ENCODE data around the gene CHI3L1.

The CHI3L1 gene

GRCh38 chr1:203181586-203182386, 4.7 kb downstream of the CHI3L1 start:
- no peak for DNase-seq (ENCODE audit: extremely low read depth in 1 of 2, low read depth in 1 of 2)

GRCh38 chr1:203180611-203181330, 5.7 kb downstream of the CHI3L1 start:
- DNase-seq (ENCODE audit: extremely low read depth in 1 of 2, low read depth in 1 of 2), result no peak

GRCh38 chr1:203179667-203180005, 6.9 kb downstream of the CHI3L1 start:
- no peak for DNase-seq (ENCODE audit: extremely low read depth in 1 of 2, low read depth in 1 of 2)

- no peak for DNase-seq (ENCODE audit: extremely low read depth in 1 of 2, low read depth in 1 of 2)
Measured at GRCh38 chr1:203178821-203179666, 7.5 kb downstream of the CHI3L1 start.

GRCh38 chr1:203178083-203178482, 8.4 kb downstream of the CHI3L1 start:
- no peak for DNase-seq (ENCODE audit: extremely low read depth in 1 of 2, low read depth in 1 of 2)

GRCh38 chr1:203177470-203178039, 8.9 kb downstream of the CHI3L1 start:
- DNase-seq (ENCODE audit: extremely low read depth in 1 of 2, low read depth in 1 of 2), result no peak

- no peak for DNase-seq (ENCODE audit: extremely low read depth in 1 of 2, low read depth in 1 of 2)
Measured at GRCh38 chr1:203177036-203177405, 9.5 kb downstream of the CHI3L1 start.

- DNase-seq (ENCODE audit: extremely low read depth in 1 of 2, low read depth in 1 of 2), result no peak
Measured at GRCh38 chr1:203176273-203177035, 10.1 kb downstream of the CHI3L1 start.

GRCh38 chr1:203175827-203176241, 10.7 kb downstream of the CHI3L1 start:
- DNase-seq (ENCODE audit: extremely low read depth in 1 of 2, low read depth in 1 of 2), result no peak

GRCh38 chr1:203175237-203175826, 11.2 kb downstream of the CHI3L1 start, which contains the start of gene MYBPH:
Gene MYBPH, minus strand, starts transcription at chr1:203175826. Its CDS starts 71 bp downstream, at chr1:203175755.
- no peak for DNase-seq (ENCODE audit: extremely low read depth in 1 of 2, low read depth in 1 of 2)

- DNase-seq (ENCODE audit: extremely low read depth in 1 of 2, low read depth in 1 of 2), result no peak
Measured at GRCh38 chr1:203174324-203174985, 12.0 kb downstream of the CHI3L1 start.

GRCh38 chr1:203173566-203173965, 12.9 kb downstream of the CHI3L1 start:
- no peak for DNase-seq (ENCODE audit: extremely low read depth in 1 of 2, low read depth in 1 of 2)

GRCh38 chr1:203173011-203173555, 13.4 kb downstream of the CHI3L1 start:
- no peak for DNase-seq (ENCODE audit: extremely low read depth in 1 of 2, low read depth in 1 of 2)

- DNase-seq (ENCODE audit: extremely low read depth in 1 of 2, low read depth in 1 of 2), result peak in 1 of 2 donors; percentile 8
Measured at GRCh38 chr1:203172184-203173010, 14.1 kb downstream of the CHI3L1 start.

GRCh38 chr1:203171341-203172183, 14.9 kb downstream of the CHI3L1 start:
- no peak for DNase-seq (ENCODE audit: extremely low read depth in 1 of 2, low read depth in 1 of 2)

GRCh38 chr1:203170625-203171330, 15.7 kb downstream of the CHI3L1 start:
- DNase-seq (ENCODE audit: extremely low read depth in 1 of 2, low read depth in 1 of 2), result no peak
